Measurements from ENCODE around the gene TMEM101. TPM values are rescaled to one million over a fixed set of nuclear protein-coding genes. Genes with fewer than 3 reads are reported as not detected.

The TMEM101 gene
- total and polyA plus RNA-seq, 2 donors (not counting 1 experiment from before 2014, with no cell fraction given), result 16.3 to 25.3 TPM

DNA sequence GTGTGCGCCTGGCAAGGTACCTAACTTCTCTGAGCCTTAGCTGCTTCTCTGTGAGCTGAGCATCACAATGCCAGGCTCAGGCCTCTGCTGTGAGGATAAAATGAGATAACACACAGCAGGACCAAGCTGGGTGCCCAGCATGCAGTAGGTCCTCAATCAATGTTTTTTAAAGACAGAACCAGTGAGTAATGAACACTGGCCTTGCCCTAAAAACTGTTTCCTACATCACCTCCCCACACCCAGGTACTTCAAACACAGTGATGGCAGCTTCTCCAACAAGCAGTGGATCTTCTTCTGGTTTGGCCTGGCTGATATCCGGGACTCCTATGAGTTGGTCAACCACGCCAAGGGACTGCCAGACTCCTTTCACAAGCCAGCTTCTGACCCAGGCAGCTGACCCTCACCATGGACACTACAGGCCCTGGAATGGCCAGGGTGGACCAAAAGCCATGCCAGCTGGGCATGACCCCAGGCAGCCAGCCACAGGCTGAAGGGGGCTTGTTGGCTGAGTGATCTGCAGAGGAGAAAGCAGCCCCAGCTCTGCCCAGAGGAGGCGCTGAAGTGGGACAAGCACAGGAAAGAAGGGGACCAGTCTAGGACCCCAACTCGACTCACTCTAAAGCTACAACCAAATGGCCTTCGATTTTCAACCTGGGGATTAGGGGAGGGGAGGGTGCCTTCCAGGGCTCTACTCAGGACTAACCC lies 6.4 kb downstream of the TMEM101 start:
- H3K27me3 ChIP-seq (replicated peaks in 1 of 4; ENCODE audit: control extremely low read depth in 1 of 4, control insufficient read depth in 3 of 4, insufficient read depth in 4 of 4, low read length in 3 of 4), result peaks cover 0 to 28% (median 11%) of the 10 kb centered on the region in 4 experiments
- H4K20me1 ChIP-seq (ENCODE audit: control insufficient read depth, insufficient read depth, low read length, poor library complexity, severe bottlenecking), result no peaks in the 10 kb centered on the region
- no peak overlapping the region for H3K9ac ChIP-seq (ENCODE audit: low read length)
- peaks cover 0 to 11% of the 10 kb centered on the region in 2 experiments for H3K36me3 ChIP-seq (replicated peaks in 1 of 2; ENCODE audit: control extremely low read depth in 1 of 2, control insufficient read depth in 1 of 2, extremely low read depth in 1 of 2, insufficient read depth in 2 of 2, low read length in 1 of 2)
- WGBS (ENCODE audit: insufficient coverage), result 98% methylated on average over 3 of the region's 6 CpGs
- H3K27ac ChIP-seq (ENCODE audit: low read length in 2 of 2), result no peak overlapping the region
- Mint-ChIP-seq H3K4me1 (peaks cover 36% of the 10 kb centered on the region), H3K27me3 (peaks cover 11% of the 10 kb centered on the region), H3K27ac (peak overlapping the region; percentile 76), H3K4me3 (peak overlapping the region; percentile 95), H3K9me3 (ENCODE audit: insufficient read depth) (no peaks in the 10 kb centered on the region)
- ChIA-PET POLR2A (interaction anchor here (0.6 kb wide), 1 partner anchor 339 kb away, joined by 3 read pairs; no protein-coding TSS in a partner anchor), CTCF (interaction anchor here (1.2 to 2.5 kb wide), 3 partner anchors 64 to 115 kb away, joined by 4 to 7 read pairs (median 7); partner anchors contain the start of gene HDAC5)
- H2AFZ ChIP-seq (ENCODE audit: insufficient read depth, low read depth, low read length, poor library complexity, severe bottlenecking), result no peak overlapping the region
- peaks cover 20% of the 10 kb centered on the region for H3K79me2 ChIP-seq (ENCODE audit: control insufficient read depth, insufficient read depth, low read length)
- intact Hi-C loops (cut with micrococcal nuclease), result loop anchor here (5.0 kb wide), 1 partner anchor 1139 kb away; the partner anchor contains the start of gene HEXIM1
- ATAC-seq (ENCODE audit: low read depth) (no peak), DNase-seq (no peak)
- peak overlapping the region; percentile 100 for H3K4me2 ChIP-seq (replicated peaks; ENCODE audit: low read depth, low read length, poor library complexity, severe bottlenecking)
- no peak overlapping the region for H3K4me3 ChIP-seq (ENCODE audit: control extremely low read depth in 1 of 5, extremely low read depth in 1 of 5, insufficient read depth in 1 of 5, low read depth in 2 of 5, low read length in 4 of 5)
- peaks cover 37 to 42% of the 10 kb centered on the region in 2 donors for H3K4me1 ChIP-seq (ENCODE audit: control insufficient read depth in 2 of 2, insufficient read depth in 2 of 2, low read length in 2 of 2)
- TF ChIP-seq EZH2 (IDR thresholded peaks at IDR 0.05; ENCODE audit: borderline replicate concordance, insufficient read depth, low read depth, low read length, poor library complexity, severe bottlenecking), result no peak
- TF ChIP-seq, protein P1, sequence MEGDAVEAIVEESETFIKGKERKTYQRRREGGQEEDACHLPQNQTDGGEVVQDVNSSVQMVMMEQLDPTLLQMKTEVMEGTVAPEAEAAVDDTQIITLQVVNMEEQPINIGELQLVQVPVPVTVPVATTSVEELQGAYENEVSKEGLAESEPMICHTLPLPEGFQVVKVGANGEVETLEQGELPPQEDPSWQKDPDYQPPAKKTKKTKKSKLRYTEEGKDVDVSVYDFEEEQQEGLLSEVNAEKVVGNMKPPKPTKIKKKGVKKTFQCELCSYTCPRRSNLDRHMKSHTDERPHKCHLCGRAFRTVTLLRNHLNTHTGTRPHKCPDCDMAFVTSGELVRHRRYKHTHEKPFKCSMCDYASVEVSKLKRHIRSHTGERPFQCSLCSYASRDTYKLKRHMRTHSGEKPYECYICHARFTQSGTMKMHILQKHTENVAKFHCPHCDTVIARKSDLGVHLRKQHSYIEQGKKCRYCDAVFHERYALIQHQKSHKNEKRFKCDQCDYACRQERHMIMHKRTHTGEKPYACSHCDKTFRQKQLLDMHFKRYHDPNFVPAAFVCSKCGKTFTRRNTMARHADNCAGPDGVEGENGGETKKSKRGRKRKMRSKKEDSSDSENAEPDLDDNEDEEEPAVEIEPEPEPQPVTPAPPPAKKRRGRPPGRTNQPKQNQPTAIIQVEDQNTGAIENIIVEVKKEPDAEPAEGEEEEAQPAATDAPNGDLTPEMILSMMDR (IDR thresholded peaks at IDR 0.05), result no peak
- H3K9me3 ChIP-seq (ENCODE audit: control extremely low read depth in 1 of 3, control insufficient read depth in 2 of 3, insufficient read depth in 1 of 3, low read length in 2 of 3), result peaks cover 0 to 19% (median 0%) of the 10 kb centered on the region in 3 donors

Measured in B cell (primary cell).